HG02981 (cell line): ENCODE data around the gene PMEL.
A peak's percentile ranks its signal among the peaks of the same experiment; 100 is the strongest.
"Not testable (repeated sequence)": the region's sequence is repeated elsewhere in the genome, so short reads cannot be mapped to it uniquely, and the experiment has no call there.

Experiments used
- ATAC-seq: cut with Tn5 transposase; IDR thresholded peaks from one replicate; pipeline ENCODE4 v1.9.1; 2021; ENCODE audit warnings: mild to moderate bottlenecking, moderate library complexity; ENCODE audit not compliant: unreplicated experiment

Gene PMEL

GRCh38 chr12:55925870-55926737 lies 39.7 kb downstream of the PMEL start:
- ATAC-seq: peak; percentile 0

GRCh38 chr12:55925371-55925770 lies 40.5 kb downstream of the PMEL start:
- no peak for ATAC-seq

- ATAC-seq: not testable (repeated sequence)
These were observed 42.2 kb downstream of the PMEL start for GRCh38 chr12:55923648-55924047.

- no peak for ATAC-seq
These were observed 43.7 kb downstream of the PMEL start for GRCh38 chr12:55922126-55922525.

- not testable (repeated sequence) for ATAC-seq
These were observed 46.8 kb downstream of the PMEL start for GRCh38 chr12:55919032-55919431.

GRCh38 chr12:55915482-55915859 lies 50.4 kb downstream of the PMEL start:
- no peak for ATAC-seq

GRCh38 chr12:55912908-55913307 lies 52.9 kb downstream of the PMEL start:
- ATAC-seq: no peak

GRCh38 chr12:55909513-55909884 lies 56.3 kb downstream of the PMEL start:
- ATAC-seq: no peak

- no peak for ATAC-seq
These were observed 56.9 kb downstream of the PMEL start for GRCh38 chr12:55908726-55909512.

GRCh38 chr12:55906056-55906455 lies 59.8 kb downstream of the PMEL start:
- no peak for ATAC-seq
